Esophagus muscularis mucosa (tissue), 3 donors: Measurements from ENCODE around the gene USHBP1.

Experiments
- POLR2A ChIP-seq: fragments of 450-650 bp; IDR thresholded peaks from one replicate; pipeline ENCODE4 v1.6.1; 2017; ENCODE audit warnings: antibody characterized with exemption, moderate library complexity, mild to moderate bottlenecking, low read depth
- POLR2AphosphoS5 ChIP-seq, 2 donors: sonication (generic); formaldehyde crosslinking; IDR thresholded peaks; one replicate each; pipeline ENCODE4 v1.6.1; 2017; ENCODE audit warnings: antibody characterized with exemption in 2 of 2
- TF ChIP-seq, protein P1 (sequence below), 3 experiments: fragments of 200-600 bp in 2 of 3; fragments of 450-650 bp in 1 of 3; sonication (generic) in 2 of 3; IDR thresholded peaks; one replicate each; pipeline ENCODE4 v1.5.1; 2017 to 2019; ENCODE audit warnings: antibody characterized with exemption in 3 of 3, mild to moderate bottlenecking in 2 of 3, moderate library complexity in 1 of 3

DNA sequence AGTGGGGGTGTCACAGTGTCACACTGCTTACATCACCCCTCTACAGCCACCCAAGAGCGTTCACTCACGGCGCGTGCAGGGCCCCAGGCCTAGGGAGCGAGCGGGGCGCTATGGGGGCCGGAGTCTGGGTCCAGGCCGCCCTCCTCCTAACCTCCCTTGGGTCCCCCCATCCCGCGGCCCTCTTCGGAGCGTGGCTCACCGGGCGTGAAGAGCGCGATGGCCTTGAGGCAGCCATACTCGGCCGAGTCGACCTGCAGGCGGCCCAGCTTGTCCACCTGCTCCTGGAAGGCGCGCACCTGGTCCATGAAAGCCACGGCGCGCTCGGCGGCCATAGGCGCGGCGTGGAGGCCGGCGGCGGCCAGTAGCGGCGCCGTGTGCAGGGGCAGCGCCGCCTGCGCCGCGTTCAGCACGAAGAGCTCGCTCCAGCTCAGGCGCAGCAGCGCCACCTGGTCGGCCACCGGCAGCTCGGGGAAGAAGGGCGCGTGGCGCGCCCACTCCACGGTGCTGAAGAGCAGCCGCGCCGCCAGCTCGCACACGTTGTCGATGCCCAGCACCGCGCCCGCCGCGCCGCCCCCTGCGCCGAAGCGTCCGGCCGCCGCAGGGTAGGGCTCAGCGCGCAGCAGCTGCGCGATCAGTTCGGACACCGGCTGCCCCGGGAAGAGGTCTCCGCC lies 29.1 kb downstream of the USHBP1 start:
- TF ChIP-seq, protein P1, sequence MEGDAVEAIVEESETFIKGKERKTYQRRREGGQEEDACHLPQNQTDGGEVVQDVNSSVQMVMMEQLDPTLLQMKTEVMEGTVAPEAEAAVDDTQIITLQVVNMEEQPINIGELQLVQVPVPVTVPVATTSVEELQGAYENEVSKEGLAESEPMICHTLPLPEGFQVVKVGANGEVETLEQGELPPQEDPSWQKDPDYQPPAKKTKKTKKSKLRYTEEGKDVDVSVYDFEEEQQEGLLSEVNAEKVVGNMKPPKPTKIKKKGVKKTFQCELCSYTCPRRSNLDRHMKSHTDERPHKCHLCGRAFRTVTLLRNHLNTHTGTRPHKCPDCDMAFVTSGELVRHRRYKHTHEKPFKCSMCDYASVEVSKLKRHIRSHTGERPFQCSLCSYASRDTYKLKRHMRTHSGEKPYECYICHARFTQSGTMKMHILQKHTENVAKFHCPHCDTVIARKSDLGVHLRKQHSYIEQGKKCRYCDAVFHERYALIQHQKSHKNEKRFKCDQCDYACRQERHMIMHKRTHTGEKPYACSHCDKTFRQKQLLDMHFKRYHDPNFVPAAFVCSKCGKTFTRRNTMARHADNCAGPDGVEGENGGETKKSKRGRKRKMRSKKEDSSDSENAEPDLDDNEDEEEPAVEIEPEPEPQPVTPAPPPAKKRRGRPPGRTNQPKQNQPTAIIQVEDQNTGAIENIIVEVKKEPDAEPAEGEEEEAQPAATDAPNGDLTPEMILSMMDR (IDR thresholded peaks at IDR 0.05) = peak; percentile 56 to 66 (median 59)
- TF ChIP-seq POLR2A (no peak), POLR2AphosphoS5 (IDR thresholded peaks at IDR 0.05) (no peak)
